ENCODE data around the gene LHPP. TPM values are rescaled to one million over a fixed set of nuclear protein-coding genes. Genes with fewer than 3 reads are reported as not detected.

Gene LHPP
- total RNA-seq, 4 donors from 2014 or later = 34.2 to 76.7 (median 38.2) TPM

GRCh38 chr10:124469956-124470484 lies 8.4 kb downstream of the LHPP start:
- Histone ChIP-seq H3K4me1 (peaks cover 0 to 12% (median 0%) of the 10 kb centered on the region in 4 donors), H3K4me3 (no peak overlapping the region), H3K27ac (peak overlapping the region in 2 of 4 donors; percentile 22 to 55), H3K27me3 (no peaks in the 10 kb centered on the region), H3K9me3 (no peaks in the 10 kb centered on the region), H3K36me3 (no peaks in the 10 kb centered on the region)
- TF ChIP-seq CTCF (IDR thresholded peaks at IDR 0.05) (no peak), POLR2A (IDR thresholded peaks at IDR 0.05) (no peak)
- no peak for DNase-seq

- Histone ChIP-seq H3K4me1 (peaks cover 0 to 14% (median 0%) of the 10 kb centered on the region in 4 donors), H3K9me3 (no peaks in the 10 kb centered on the region), H3K36me3 (no peaks in the 10 kb centered on the region), H3K27me3 (no peaks in the 10 kb centered on the region), H3K27ac (peak overlapping the region in 2 of 4 donors; percentile 22 to 55), H3K4me3 (no peak overlapping the region)
- peak in 1 of 3 donors; percentile 74 for DNase-seq
- TF ChIP-seq POLR2A (IDR thresholded peaks at IDR 0.05) (no peak), CTCF (IDR thresholded peaks at IDR 0.05) (peak in 1 of 6 experiments; percentile 4)
These were observed 9.2 kb downstream of the LHPP start for GRCh38 chr10:124470544-124471434.

GRCh38 chr10:124472071-124472470 lies 10.4 kb downstream of the LHPP start:
- Histone ChIP-seq H3K4me3 (no peak overlapping the region), H3K9me3 (no peaks in the 10 kb centered on the region), H3K27me3 (no peaks in the 10 kb centered on the region), H3K4me1 (peaks cover 0 to 20% (median 0%) of the 10 kb centered on the region in 4 donors), H3K36me3 (no peaks in the 10 kb centered on the region), H3K27ac (no peak overlapping the region)
- TF ChIP-seq CTCF (IDR thresholded peaks at IDR 0.05) (no peak), POLR2A (IDR thresholded peaks at IDR 0.05) (no peak)
- DNase-seq = no peak

- TF ChIP-seq POLR2A (IDR thresholded peaks at IDR 0.05) (no peak), CTCF (IDR thresholded peaks at IDR 0.05) (no peak)
- H3K27ac ChIP-seq = no peak overlapping the region
- DNase-seq = no peak
These were observed 11.4 kb downstream of the LHPP start for GRCh38 chr10:124473070-124473469.

GRCh38 chr10:124474514-124475070 lies 13.0 kb downstream of the LHPP start:
- no peak for DNase-seq
- no peak overlapping the region for H3K27ac ChIP-seq
- no peaks in the 10 kb centered on the region for H3K9me3 ChIP-seq
- no peak overlapping the region for H3K4me3 ChIP-seq
- H3K36me3 ChIP-seq = no peaks in the 10 kb centered on the region
- no peak for TF ChIP-seq CTCF (IDR thresholded peaks at IDR 0.05)
- no peak for TF ChIP-seq POLR2A (IDR thresholded peaks at IDR 0.05)
- H3K27me3 ChIP-seq = no peaks in the 10 kb centered on the region
- peaks cover 0 to 20% (median 0%) of the 10 kb centered on the region in 4 donors for H3K4me1 ChIP-seq

More at GRCh38 chr10:124473070-124473469, 11.4 kb downstream of the LHPP start:
- no peaks in the 10 kb centered on the region for H3K27me3 ChIP-seq
- no peaks in the 10 kb centered on the region for H3K9me3 ChIP-seq
- H3K4me3 ChIP-seq = no peak overlapping the region
- no peaks in the 10 kb centered on the region for H3K36me3 ChIP-seq
- H3K4me1 ChIP-seq = peaks cover 0 to 20% (median 0%) of the 10 kb centered on the region in 4 donors

Measured in Peyer's patch (tissue), 4 donors.